ENCODE measurements around the gene CDCP2.

The CDCP2 gene

GRCh38 chr1:54156201-54156600 is 3.4 kb upstream of the CDCP2 start:
- DNase-seq (ENCODE audit: low read depth in 2 of 2) = no peak
- H3K4me3 ChIP-seq (replicated peaks in 1 of 2; ENCODE audit: low read depth in 2 of 2, low read length in 2 of 2) = no peak overlapping the region
- no peak for TF ChIP-seq CTCF (IDR thresholded peaks at IDR 0.05; ENCODE audit: low read depth, low read length)

- DNase-seq (ENCODE audit: low read depth in 2 of 2) = peak; percentile 64 to 84
- no peak overlapping the region for H3K4me3 ChIP-seq (replicated peaks in 1 of 2; ENCODE audit: low read depth in 2 of 2, low read length in 2 of 2)
- TF ChIP-seq CTCF (IDR thresholded peaks at IDR 0.05; ENCODE audit: low read depth, low read length) = no peak
These were observed 987 bp upstream of the CDCP2 start for GRCh38 chr1:54153535-54154439.

- H3K4me3 ChIP-seq (replicated peaks in 1 of 2; ENCODE audit: low read depth in 2 of 2, low read length in 2 of 2) = no peak overlapping the region
- DNase-seq (ENCODE audit: low read depth in 2 of 2) = no peak
- TF ChIP-seq CTCF (IDR thresholded peaks at IDR 0.05; ENCODE audit: low read depth, low read length) = no peak
These were observed 1.8 kb downstream of the CDCP2 start for GRCh38 chr1:54151013-54151412.

GRCh38 chr1:54149734-54150133 is 3.1 kb downstream of the CDCP2 start:
- DNase-seq (ENCODE audit: low read depth in 2 of 2) = no peak
- TF ChIP-seq CTCF (IDR thresholded peaks at IDR 0.05; ENCODE audit: low read depth, low read length) = no peak
- no peak overlapping the region for H3K4me3 ChIP-seq (replicated peaks in 1 of 2; ENCODE audit: low read depth in 2 of 2, low read length in 2 of 2)

- no peak for TF ChIP-seq CTCF (IDR thresholded peaks at IDR 0.05; ENCODE audit: low read depth, low read length)
- DNase-seq (ENCODE audit: low read depth in 2 of 2) = no peak
- no peak overlapping the region for H3K4me3 ChIP-seq (replicated peaks in 1 of 2; ENCODE audit: low read depth in 2 of 2, low read length in 2 of 2)
These were observed 8.4 kb downstream of the CDCP2 start for GRCh38 chr1:54144366-54144765.

- DNase-seq (ENCODE audit: low read depth in 2 of 2) = no peak
- H3K4me3 ChIP-seq (replicated peaks in 1 of 2; ENCODE audit: low read depth in 2 of 2, low read length in 2 of 2) = no peak overlapping the region
- TF ChIP-seq CTCF (IDR thresholded peaks at IDR 0.05; ENCODE audit: low read depth, low read length) = no peak
These were observed 10.5 kb downstream of the CDCP2 start for GRCh38 chr1:54142146-54142900.
